ENCODE data around the gene SNW1.

SNW1 gene

DNA sequence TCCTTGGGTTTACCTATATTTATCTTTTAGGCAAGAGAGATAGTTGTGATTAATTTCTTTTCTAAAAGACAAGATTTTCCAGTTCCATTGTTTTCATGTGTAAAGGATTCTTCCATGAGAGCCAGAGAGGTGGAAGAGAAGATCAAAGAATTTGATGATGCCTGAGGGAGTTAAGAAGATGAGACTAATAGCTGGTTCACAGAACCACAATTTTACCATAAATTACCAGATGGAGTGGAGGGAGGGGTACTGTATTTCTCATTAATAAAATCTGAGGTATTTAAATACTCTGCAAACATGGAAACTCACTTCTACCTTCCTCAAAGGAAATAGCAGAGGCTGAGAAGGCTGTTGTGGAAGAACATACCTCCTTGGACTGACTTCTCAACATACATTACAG is 87.8 kb downstream of the SNW1 start:
- no peak for DNase-seq (ENCODE audit: low read depth)
- no peak for TF ChIP-seq CTCF (IDR thresholded peaks at IDR 0.05; ENCODE audit: control insufficient read depth, insufficient read depth, low read depth, low read length, missing control alignments)
- H3K4me3 ChIP-seq (ENCODE audit: control insufficient read depth, low read depth, low read length) = no peak overlapping the region

Measured in AG09309 (cell line).